Colon (tissue), 2 donors: ENCODE measurements around the gene ZNF862.
A peak's percentile ranks its signal among the peaks of the same experiment; 100 is the strongest.
"Not testable (repeated sequence)": the region's sequence is repeated elsewhere in the genome, so short reads cannot be mapped to it uniquely, and the experiment has no call there.

Source experiments
- FAIRE-seq: peaks from 2 replicates; lab custom pipeline; 2012; peaks lifted over from hg19 to GRCh38; lab: Jason Lieb, UNC
- donor health status: control.
- donor health status: control.

ZNF862 gene

DNA sequence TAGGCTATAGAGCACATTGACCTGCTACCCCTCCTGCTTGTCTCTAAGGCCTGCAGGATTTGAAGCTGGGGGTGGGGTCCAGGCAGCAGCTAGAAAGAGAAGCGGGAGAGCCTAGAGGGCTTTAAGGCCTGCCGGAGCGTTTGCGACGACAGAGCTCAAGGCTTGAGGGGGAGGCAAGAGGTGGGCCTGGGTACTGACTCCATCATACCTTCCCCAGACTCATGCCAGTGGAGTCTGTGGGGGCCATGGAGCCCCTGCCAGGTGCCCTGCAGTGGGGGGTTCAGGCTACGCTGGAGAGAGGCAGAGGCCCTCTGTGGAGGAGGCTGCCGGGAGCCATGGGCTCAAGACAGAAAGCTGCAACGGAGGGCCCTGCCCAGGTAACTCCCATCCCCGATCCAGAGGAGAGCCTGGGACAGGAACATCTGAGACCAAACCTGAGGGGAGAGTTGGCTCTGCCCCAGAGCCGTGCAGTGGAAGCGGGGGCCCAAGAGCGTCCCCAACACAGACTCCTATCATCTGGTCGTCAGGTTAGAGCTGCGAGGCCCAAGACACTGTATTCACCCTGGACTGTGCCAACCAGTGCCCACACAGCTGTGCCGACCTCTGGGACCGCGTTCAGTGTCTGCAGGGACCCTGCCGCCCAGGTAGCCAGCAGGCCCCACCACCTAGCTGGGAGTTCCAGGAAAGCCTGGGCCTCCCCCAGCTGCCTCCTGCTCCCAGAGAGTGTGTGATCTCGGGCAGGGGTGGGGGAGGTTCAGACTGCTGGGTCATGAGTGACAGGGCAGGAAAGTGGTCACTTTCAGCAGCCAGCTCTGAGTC lies 13.2 kb upstream of the ZNF862 start:
- no peak for FAIRE-seq

DNA sequence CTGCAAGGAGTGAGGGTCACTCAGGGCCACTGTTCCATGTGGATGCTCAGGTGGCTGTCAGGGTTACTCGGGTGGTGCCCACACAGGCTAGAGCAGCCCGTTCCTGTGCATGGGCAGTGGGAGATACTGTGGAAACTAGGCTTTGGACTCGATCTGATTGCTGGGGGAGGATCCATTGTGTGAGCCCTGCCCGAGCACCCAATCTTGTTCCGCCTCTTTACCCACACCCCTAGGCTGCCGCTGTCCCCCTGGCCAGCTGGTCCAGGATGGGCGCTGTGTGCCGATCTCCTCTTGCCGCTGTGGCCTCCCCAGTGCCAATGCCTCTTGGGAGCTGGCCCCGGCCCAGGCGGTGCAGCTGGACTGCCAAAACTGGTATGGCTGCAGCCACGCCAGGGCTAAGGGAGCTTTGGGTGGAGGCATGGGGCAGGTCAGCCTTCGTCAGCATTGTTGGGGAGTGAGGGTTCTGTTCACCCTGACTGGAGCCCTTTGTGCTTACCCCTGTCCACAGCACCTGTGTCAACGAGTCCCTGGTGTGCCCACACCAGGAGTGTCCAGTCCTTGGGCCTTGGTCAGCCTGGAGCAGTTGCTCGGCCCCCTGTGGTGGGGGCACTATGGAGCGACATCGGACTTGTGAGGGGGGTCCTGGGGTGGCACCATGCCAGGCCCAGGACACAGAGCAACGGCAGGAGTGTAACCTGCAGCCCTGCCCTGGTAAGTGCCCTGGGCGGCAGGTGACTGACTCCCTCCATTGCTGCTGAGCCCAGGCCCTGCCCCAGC lies 12.4 kb upstream of the ZNF862 start:
- no peak for FAIRE-seq

DNA sequence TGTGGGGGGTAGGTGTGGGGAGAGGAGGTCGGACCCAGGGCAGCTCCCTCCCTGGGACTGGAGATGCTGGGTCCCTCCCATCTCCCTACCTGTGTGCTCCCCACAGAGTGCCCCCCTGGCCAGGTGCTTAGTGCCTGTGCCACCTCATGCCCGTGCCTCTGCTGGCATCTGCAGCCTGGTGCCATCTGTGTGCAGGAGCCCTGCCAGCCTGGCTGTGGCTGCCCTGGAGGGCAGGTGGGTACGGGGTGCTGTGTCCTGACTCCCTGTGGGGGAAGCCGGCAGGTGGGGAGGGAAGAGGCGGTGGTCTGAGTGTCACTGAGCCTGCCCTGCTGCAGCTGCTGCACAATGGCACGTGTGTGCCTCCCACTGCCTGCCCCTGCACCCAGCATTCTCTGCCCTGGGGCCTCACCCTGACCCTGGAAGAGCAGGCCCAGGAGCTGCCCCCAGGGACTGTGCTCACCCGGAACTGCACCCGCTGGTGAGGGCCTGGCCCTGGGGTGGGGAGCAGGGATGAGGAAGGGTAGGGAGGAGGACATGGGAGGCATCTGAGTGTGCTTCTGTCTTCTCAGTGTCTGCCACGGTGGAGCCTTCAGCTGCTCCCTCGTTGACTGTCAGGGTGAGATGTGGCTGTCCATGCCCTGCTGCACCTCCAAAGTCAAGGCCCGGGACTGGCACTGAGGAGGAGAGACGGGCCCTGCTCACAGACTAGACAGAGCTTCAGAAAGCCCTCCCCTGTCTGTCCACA lies 11.7 kb upstream of the ZNF862 start:
- FAIRE-seq, result no peak

DNA sequence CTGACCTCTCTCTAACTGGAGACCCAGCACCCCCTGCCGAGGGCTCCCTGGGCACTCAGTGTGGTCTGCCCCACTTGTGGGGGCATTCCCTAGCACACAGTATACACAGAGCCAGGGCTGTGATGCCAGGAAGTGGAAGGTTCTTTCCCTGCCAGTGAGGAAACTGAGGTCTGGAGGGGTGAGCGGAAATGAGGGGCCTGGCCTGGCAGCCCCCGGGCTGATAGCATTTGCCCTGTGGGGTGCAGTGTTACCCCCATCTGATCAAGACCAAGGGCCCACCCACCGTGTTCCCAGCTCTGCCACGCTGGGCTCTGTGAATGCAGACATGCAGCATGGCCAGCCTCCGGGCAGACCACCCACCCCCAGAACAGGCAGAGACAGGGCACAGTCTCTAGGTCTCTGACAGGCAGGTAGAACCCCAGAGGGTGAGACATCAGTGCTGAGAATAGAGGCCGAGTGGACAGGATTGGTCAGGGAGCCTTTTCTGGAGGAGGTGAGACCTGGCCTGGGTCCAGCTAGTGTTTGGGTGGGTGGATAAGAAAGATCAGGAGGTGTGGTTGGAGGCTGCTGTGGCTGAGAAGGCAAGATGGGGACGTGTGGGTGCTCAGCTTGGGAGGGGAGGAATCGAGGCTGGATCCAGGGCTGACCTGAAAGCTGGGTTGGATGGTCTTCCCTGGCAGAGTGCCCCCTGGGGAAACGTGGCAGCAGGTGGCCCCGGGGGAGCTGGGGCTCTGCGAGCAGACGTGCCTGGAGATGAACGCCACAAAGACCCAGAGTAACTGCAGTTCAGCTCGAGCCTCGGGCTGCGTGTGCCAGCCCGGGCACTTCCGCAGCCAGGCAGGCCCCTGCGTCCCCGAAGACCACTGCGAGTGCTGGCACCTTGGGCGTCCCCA lies 10.8 kb upstream of the ZNF862 start:
- no peak for FAIRE-seq

DNA sequence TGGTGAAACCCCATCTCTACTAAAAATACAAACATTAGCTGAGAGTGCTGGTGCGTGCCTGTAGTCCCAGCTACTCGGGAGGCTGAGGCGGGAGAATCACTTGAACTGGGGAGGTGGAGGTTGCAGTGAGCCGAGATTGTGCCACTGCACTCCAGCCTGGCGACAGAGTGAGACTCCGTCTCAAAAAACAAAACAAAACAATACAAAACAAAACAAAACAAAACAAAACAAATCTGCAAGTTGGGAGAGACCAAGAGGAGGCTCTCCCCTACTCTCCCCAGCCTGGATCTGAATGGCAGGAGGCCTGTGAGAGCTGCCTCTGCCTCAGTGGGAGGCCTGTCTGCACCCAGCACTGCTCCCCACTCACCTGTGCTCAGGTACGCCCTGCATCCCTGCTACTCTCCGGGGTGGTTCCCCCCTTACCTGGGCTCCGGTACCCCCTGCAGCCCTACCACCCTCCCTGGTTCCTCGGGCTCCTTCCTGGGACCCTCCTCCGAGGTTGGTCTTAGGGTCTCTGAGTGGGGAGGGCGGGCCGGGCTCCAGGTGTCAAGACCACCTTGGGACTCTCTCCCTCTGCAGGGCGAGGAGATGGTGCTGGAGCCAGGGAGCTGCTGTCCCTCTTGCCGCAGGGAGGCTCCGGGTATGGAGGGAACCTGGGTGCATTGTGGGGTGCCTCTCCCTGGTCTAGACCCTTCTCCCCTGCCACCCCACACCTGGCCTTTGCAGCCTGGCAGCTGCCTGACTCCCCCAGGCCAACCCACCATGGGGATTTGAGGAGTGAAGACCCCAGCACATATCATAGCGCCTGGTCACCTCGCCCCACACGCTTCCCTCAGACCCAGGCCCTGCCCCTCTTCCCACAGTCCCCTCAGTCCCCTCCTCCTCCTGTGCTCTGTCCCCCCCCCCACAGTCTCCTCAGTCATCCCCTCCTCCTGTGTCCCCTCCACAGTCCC lies 9.5 kb upstream of the ZNF862 start:
- no peak for FAIRE-seq

DNA sequence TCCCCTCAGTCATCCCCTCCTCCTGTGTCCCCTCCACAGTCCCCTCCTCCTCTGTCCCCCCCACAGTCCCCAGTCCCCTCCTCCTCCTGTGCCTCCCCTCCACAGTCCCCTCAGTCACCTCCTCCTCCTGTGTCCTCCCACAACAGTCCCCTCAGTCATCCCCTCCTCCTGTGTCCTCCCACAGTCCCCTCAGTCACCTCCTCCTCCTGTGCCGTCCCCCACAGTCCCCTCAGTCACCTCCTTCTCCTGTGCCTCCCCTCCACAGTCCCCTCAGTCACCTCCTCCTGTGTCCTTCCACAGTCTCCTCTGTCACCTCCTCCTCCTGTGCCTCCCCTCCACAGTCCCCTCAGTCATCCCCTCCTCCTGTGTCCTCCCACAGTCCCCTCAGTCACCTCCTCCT lies 7.6 kb upstream of the ZNF862 start:
- not testable (repeated sequence) for FAIRE-seq

DNA sequence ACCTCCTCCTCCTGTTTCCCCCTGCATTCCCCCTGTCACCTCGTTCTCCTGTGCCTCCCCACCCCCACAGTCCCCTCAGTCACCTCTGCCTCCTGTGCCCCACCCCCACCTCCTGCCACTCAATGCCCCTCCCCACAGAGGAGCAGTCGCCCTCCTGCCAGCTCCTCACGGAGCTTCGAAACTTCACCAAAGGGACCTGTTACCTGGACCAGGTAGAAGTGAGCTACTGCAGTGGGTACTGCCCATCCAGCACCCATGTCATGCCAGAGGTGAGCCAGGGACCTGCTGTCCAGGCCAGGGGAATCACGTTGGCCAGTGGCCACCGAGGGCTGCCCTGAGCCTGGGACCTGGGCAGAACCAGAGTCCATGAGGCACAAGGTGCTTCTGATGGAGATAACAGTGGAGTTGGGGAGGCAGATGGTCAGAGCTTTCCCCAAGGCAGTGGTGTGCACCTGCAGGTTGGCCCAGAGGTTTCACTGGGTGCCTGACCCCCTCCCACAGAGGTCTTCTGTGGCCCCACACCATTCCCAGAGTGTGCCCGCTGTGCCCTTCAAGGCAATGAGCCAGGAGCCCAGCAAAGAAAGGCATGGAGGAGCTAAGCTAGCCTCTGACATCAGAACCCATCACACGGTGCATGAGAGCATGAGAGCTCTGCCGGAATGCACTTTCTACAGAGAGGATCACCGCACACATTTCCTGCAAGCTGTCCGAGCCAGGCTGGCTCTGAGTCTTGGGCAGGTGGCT lies 7.0 kb upstream of the ZNF862 start:
- no peak for FAIRE-seq

DNA sequence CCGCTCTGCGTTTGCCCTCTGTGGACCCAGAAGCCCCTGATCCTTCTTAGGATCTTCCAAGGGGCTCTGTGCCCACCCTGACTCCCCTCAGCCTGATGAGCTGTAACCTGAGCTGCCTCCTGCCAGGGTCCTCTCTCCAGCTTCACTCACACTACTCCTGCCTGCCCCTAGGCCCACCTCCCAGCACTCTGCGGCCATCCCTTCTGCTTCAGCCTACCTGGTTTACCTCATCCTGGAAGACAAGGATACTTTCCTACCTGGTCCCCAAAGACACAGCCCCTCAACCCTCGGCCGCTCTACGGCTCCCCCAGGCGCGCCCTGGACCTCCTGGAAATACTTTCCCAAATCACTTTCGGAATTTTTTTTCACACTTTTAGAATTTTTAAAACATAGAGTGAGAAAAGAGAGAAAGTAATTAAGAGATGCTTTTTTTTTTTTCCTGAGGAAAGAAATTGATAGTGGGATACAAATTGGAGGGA lies 6.4 kb upstream of the ZNF862 start:
- FAIRE-seq, result no peak

DNA sequence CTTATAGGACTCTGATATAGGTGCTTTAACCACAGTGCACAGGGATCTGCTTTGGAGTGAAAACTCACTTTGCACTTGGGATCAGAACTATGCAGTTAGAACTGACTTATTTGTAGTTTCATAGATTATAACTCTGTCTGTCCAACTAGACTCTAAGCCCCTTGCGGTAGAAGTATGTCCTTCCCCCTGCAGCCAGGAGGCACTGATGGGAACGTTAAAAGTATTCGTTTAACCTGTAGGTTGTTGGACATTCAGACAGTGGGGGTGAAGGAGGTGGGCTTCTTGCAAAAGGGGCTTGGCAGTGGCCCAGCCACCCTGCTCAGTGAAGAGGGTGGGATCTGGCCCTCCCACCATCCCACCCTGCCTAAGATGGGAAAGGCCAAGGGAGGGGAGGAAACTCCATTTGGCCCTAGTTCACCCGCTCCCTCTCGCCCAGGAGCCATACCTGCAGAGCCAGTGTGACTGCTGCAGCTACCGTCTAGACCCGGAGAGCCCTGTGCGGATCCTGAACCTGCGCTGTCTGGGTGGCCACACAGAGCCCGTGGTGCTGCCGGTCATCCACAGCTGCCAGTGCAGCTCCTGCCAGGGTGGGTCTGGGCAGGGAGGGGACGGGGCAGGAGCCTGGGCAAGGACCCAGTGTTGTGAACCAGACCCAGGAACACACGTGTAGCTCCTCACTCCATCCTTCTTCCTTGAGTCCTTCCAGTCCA lies 5.7 kb upstream of the ZNF862 start:
- FAIRE-seq, result no peak

DNA sequence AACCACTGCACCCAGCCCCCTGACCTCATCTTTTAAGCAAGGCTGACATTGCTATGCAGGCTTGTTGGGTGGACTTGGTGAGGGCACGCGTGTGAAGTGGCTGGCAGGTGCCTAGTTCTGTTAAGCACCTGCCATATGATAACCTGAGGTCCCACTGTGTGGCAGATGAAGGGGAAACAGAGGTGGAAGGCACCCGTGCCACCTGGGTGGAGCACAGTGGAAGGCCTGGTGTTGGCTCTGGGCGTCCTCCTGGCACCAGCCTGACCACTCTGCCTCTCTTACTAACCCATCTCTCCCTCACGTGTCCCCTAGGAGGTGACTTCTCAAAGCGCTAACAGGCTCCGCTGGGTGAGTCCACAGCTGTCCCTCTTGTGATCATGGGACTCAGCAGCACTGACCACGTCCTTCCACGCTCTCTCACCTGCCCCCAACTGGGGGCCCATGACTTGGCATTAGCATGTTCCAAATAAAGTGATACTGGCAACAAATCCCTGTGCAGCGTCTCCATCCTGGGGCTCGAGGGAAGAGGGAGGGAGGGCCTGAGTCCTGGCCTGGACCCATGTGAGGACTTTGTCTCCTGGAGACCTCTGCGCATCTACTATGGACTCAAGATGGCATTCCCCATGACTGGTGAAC lies 4.6 kb upstream of the ZNF862 start:
- FAIRE-seq, result no peak

DNA sequence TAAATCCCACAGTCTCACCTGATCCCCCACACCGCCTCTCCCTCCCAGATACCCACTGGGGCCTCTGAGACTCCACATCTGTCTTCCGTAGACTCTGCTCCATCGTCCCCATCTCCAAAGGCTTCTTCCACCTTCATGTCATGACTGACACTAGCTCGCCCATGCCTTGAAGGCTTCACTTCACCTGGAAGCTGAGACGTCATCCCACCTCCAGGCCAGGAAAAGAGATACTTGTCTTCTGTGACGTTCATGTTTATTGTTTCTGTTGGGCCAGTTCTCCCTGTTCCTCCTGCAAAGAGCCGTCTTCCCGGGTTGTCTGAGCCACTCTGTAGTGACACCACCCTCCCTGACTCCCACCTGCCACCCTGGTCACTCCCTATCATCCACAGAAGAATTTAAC lies 3.6 kb upstream of the ZNF862 start:
- no peak for FAIRE-seq

DNA sequence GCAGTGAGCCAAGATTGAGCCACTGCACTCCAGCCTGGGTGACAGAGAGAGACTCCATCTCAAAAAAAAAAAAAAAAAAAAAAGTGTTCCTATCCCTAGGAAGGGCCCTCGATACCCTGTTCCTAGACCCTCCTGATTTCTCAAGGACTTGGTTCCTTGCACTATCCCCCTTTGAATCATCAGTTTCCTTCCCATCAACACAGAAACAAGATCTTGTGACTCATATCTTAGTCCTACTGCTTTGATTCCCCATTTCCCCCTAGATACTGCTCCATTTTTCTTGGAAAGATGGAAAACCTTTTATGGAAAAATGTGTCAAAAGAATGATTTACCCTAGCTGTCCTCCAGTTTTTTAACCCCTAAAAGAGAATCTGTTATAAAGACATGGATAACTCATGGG lies 1.7 kb upstream of the ZNF862 start:
- FAIRE-seq, result no peak

DNA sequence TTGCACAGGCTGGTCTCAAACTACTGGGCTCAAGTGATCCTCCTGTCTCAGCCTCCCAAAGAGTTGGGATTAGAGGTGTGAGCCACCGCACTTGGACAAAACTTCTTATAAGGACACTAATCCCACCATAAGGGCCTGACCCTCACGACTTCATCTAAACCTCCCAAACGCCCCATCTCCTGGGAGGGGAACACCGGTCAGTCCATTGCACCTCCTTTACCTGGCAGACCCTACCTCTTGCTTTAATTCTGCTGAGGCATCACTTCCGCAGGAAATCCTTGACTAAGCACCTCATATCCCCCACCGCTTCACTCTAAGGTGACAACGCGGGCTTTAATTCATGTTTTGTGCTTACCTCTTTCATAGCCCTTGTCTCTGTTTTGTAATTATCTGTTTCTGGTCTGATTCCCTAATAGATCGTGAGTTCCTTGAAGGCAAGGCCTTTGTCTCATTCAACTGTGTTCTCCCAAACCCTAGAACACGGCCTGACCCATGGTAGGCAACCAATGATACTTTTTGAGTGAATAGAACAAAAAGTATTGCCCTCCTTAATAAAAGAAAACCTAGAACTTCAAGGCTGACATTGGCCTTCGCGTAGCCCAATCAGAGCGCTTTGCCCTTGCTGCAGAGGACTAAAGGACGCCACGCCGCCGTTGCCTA lies 481 bp upstream of the ZNF862 start:
- FAIRE-seq, result no peak

DNA sequence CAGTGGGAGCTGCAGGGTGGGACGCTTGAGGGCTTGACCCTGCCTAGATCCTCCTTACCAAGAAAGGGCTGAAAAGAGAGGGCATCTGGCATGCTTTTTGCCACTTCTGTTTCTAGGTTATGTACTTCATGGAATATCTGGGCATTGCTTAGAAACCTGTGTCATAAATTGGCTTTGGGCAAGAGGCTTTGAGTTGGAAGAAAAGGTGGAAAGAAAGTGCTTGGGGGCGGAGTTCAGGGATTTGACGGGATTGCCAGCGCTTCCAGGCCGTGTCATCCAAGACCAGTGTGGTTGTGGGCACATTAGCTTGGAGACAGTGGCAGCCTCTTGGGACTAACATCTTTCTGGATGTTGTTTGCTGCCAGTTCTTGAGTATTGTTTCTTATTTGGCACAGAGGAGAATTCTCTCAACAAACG lies 825 bp downstream of the ZNF862 start:
- FAIRE-seq, result no peak

DNA sequence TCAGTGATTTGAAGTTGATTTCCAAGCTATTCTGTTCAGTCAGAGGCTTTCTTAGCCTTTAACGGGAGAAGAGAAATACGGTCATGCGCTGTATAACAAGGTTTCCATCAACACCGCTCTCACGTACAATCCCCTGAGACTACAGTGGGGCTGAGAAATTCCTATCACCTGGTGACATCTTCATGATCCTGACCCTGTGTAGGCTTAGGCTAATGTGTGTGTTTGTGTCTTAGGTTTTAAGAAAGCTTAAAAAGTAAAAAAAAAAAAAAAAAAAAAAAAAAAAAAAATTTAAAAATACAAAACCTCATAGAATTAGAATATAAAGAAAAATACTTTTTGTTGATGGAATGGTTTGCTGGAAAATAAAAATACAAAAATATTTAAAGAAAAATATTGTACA lies 1.8 kb downstream of the ZNF862 start:
- FAIRE-seq, result peak; percentile 65

DNA sequence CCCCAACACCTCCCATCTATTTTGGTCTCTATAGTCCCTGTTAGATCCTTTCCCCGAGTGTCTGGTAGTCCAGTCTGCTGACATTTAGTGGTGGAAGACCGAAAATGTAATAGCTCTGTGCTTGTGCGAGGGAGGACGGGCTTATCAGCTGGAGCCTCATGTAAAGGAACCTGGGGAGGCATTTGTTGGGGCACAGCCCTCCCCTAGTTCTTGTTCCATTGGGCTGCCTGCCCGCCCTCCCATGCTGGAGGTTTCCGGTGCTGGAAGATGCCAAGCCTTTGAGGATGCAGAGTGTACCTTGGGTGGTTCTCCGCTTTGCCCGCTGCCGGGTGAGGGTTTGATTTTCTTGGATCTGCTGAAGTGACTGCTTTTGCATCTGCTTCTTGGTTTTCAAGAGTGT lies 5.4 kb downstream of the ZNF862 start:
- FAIRE-seq, result no peak

DNA sequence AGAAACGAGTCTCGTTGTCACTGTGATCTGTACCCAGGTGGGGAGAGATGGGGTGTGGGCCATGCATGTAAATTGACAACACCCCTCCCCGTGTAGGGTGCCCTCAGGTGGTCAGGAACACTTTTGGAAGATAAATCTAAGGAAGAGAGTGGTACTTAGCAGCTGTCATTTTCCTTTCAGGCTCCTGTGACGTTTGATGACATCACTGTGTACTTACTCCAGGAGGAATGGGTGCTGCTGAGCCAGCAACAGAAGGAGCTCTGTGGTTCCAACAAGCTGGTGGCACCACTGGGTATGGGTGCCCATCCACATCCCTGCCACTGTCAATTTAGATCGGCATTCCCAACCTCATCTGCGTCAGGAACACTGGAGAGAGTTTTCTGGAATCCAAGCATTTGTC lies 6.3 kb downstream of the ZNF862 start:
- FAIRE-seq, result no peak
